ENCODE data around the gene SPTBN1.

DNA sequence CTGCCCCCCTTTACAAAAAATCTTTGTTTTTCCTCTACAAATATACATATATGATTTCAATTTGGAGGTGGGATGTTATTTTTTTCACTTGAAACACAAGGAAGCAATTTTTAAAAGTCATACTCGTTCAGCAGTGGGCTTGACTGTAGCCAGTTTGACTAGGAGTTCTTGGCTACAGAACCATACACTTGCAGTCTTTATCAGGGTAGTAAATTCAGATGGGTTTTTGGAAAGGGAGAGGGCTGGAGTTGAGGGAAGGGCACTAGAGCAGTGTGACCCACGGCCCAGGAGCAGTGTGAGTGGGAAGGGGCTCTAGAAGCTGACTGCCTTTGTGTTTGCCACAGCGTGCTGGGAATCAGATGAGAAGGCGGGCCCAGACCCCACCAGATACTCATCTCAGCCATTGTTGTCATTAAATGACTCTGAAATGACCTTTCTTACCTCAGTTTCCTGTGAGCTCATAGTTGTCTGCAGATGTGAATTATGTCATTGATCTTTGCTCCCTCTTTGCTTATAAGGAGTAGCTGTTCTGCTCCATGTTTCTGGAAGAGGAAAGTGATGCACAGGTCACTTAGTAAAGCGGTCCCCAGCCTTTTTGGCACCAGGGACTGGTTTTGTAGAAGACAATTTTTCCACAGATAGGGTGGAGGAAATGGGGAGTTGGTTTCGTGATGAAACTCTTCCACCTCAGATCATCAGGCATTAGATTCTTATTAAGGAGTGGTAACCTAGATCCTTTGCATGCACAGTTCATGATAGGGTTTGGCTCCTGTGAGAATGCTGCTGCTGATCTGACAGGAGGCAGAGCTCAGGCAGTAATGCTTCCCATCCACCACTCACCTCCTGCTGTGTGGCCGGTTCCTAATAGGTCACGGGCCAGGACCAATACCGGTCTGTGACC, 116.8 kb downstream of the SPTBN1 start:
- TF ChIP-seq, protein P1, sequence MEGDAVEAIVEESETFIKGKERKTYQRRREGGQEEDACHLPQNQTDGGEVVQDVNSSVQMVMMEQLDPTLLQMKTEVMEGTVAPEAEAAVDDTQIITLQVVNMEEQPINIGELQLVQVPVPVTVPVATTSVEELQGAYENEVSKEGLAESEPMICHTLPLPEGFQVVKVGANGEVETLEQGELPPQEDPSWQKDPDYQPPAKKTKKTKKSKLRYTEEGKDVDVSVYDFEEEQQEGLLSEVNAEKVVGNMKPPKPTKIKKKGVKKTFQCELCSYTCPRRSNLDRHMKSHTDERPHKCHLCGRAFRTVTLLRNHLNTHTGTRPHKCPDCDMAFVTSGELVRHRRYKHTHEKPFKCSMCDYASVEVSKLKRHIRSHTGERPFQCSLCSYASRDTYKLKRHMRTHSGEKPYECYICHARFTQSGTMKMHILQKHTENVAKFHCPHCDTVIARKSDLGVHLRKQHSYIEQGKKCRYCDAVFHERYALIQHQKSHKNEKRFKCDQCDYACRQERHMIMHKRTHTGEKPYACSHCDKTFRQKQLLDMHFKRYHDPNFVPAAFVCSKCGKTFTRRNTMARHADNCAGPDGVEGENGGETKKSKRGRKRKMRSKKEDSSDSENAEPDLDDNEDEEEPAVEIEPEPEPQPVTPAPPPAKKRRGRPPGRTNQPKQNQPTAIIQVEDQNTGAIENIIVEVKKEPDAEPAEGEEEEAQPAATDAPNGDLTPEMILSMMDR (IDR thresholded peaks at IDR 0.05), result no peak
- no peak for TF ChIP-seq POLR2A (IDR thresholded peaks at IDR 0.05)
- no peak for TF ChIP-seq EP300 (IDR thresholded peaks at IDR 0.05)
- TF ChIP-seq POLR2AphosphoS5 (IDR thresholded peaks at IDR 0.05), result no peak

All from gastroesophageal sphincter (tissue), 3 donors.